ENCODE measurements around the gene COQ10A.
"Not testable (repeated sequence)": the region's sequence is repeated elsewhere in the genome, so short reads cannot be mapped to it uniquely, and the experiment has no call there.

- TF ChIP-seq FOXA1 (IDR thresholded peaks at IDR 0.05); FOXK2 (IDR thresholded peaks at IDR 0.05); TARDBP (IDR thresholded peaks at IDR 0.05); L3MBTL2 (conservative IDR thresholded peaks at IDR 0.05); SUZ12 (IDR thresholded peaks at IDR 0.05); ELF4 (IDR thresholded peaks at IDR 0.05); SP1 (IDR thresholded peaks at IDR 0.05); FOXM1 (IDR thresholded peaks at IDR 0.05; ENCODE audit: borderline replicate concordance): not testable (repeated sequence)
- TF ChIP-seq, protein P1, sequence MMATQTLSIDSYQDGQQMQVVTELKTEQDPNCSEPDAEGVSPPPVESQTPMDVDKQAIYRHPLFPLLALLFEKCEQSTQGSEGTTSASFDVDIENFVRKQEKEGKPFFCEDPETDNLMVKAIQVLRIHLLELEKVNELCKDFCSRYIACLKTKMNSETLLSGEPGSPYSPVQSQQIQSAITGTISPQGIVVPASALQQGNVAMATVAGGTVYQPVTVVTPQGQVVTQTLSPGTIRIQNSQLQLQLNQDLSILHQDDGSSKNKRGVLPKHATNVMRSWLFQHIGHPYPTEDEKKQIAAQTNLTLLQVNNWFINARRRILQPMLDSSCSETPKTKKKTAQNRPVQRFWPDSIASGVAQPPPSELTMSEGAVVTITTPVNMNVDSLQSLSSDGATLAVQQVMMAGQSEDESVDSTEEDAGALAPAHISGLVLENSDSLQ (IDR thresholded peaks at IDR 0.05): not testable (repeated sequence)
Measured at GRCh38 chr12:56262955-56263354, 3.8 kb upstream of the COQ10A start.
